SK-N-SH (cell line): Measurements from ENCODE around the gene LPCAT2. TPM values are rescaled to one million over a fixed set of nuclear protein-coding genes. Genes with fewer than 3 reads are reported as not detected.
A peak's percentile ranks its signal among the peaks of the same experiment; 100 is the strongest.

Experiments
- CTCF ChIA-PET: fragments of 300-600, 350-600 bp; formaldehyde crosslinking; extraction: SDS; loops from one replicate; lab custom pipeline; 2021; lab: Yijun Ruan, JAX
- POLR2A ChIA-PET: fragments of 350-600 bp; sonication (Branson Sonifier 250); formaldehyde crosslinking; extraction: SDS; loops from one replicate; lab custom pipeline; 2020; ENCODE audit warnings: antibody characterized with exemption, inconsistent platforms; lab: Yijun Ruan, JAX
- DNase-seq: peaks from one replicate; pipeline ENCODE4 v3.0.0; 2012
- H2AFZ ChIP-seq: fragments of 200-600 bp; sonication (generic); 2 replicates; pipeline ENCODE4 v1.8.1; 2016; ENCODE audit warnings: antibody characterized with exemption, mild to moderate bottlenecking, low read depth
- H3F3A ChIP-seq: fragments of 200-600 bp; sonication (generic); replicated peaks from 2 replicates; pipeline ENCODE3; 2016; ENCODE audit warnings: antibody characterized with exemption, mild to moderate bottlenecking; ENCODE audit not compliant: insufficient read depth
- H3K27ac ChIP-seq, 2 experiments: fragments of 200-500 bp in 1 of 2; fragments of 200-600 bp in 1 of 2; sonication (Bioruptor generic) in 1 of 2; sonication (generic), shearing (Covaris generic) in 1 of 2; 2 replicates each; pipeline versions ENCODE4 v1.5.1 to v1.6.1; 2014 to 2016; ENCODE audit warnings: low read depth in 2 of 2, inconsistent platforms in 1 of 2, low read length in 1 of 2, mild to moderate bottlenecking in 1 of 2, mixed read lengths in 1 of 2
- H3K27me3 ChIP-seq: fragments of 200-600 bp; sonication (generic), shearing (Covaris generic); 2 replicates; pipeline ENCODE4 v1.6.1; 2016; ENCODE audit warnings: mixed run types; ENCODE audit not compliant: insufficient read depth
- H3K36me3 ChIP-seq, 2 experiments: fragments of 200-500 bp in 1 of 2; fragments of 200-600 bp in 1 of 2; sonication (Bioruptor generic) in 1 of 2; sonication (generic) in 1 of 2; replicated peaks in 1 of 2; 2 replicates each; pipeline versions ENCODE3 to v1.5.1; 2014 to 2016; ENCODE audit warnings: low read length in 1 of 2, mild to moderate bottlenecking in 1 of 2; ENCODE audit not compliant: insufficient read depth in 2 of 2, control insufficient read depth in 1 of 2
- H3K4me1 ChIP-seq, 2 experiments: fragments of 200-500 bp in 1 of 2; fragments of 200-600 bp in 1 of 2; sonication (Bioruptor generic) in 1 of 2; sonication (generic), shearing (Covaris generic) in 1 of 2; 2 replicates each; pipeline versions ENCODE4 v1.5.1 to v1.6.1; 2014 to 2016; ENCODE audit warnings: low read depth in 1 of 2, low read length in 1 of 2, mixed run types in 1 of 2; ENCODE audit not compliant: insufficient read depth in 2 of 2, control insufficient read depth in 1 of 2
- H3K4me2 ChIP-seq: fragments of 200-600 bp; sonication (generic), shearing (Covaris generic); 2 replicates; pipeline ENCODE4 v1.6.1; 2017; ENCODE audit warnings: mixed run types
- H3K4me3 ChIP-seq, 2 experiments: fragments of 200-500 bp in 1 of 2; fragments of 200-600 bp in 1 of 2; sonication (Bioruptor generic) in 1 of 2; sonication (generic), shearing (Covaris generic) in 1 of 2; 2 replicates each; pipeline versions ENCODE4 v1.5.1 to v1.8.1; 2014 to 2016; ENCODE audit warnings: low read depth in 2 of 2, inconsistent platforms in 1 of 2, low read length in 1 of 2, mild to moderate bottlenecking in 1 of 2, mixed read lengths in 1 of 2, moderate library complexity in 1 of 2
- H3K79me2 ChIP-seq: fragments of 200-600 bp; sonication (generic); 2 replicates; pipeline ENCODE4 v1.8.1; 2017; ENCODE audit warnings: mild to moderate bottlenecking; ENCODE audit not compliant: insufficient read depth
- H3K9ac ChIP-seq: fragments of 200-600 bp; sonication (generic); 2 replicates; pipeline ENCODE4 v1.6.1; 2017; ENCODE audit warnings: mixed run types
- H3K9me2 ChIP-seq: fragments of 200-600 bp; sonication (generic); 2 replicates; pipeline ENCODE4 v1.6.1; 2017; ENCODE audit warnings: mixed run types
- H3K9me3 ChIP-seq: fragments of 200-600 bp; sonication (generic); 2 replicates; pipeline ENCODE4 v1.6.1; 2017; ENCODE audit warnings: mixed run types, mild to moderate bottlenecking, moderate library complexity
- H4K20me1 ChIP-seq: fragments of 200-600 bp; sonication (generic); 2 replicates; pipeline ENCODE4 v1.6.1; 2017; ENCODE audit warnings: mild to moderate bottlenecking, mixed run types; ENCODE audit not compliant: insufficient read depth
- EZH2phosphoT487 ChIP-seq: fragments of 200-600 bp; sonication (generic); IDR thresholded peaks from 2 replicates; pipeline ENCODE4 v1.6.1; 2017; ENCODE audit warnings: low read depth, mixed run types, mild to moderate bottlenecking, antibody characterized with exemption, moderate library complexity, borderline replicate concordance
- FOSL2 ChIP-seq: IDR thresholded peaks from 2 replicates; pipeline ENCODE4 v1.4.0; 2012; ENCODE audit warnings: low read depth, mild to moderate bottlenecking, moderate library complexity, borderline replicate concordance
- FOXJ3 ChIP-seq: sonication (generic); formaldehyde crosslinking; IDR thresholded peaks from 2 replicates; pipeline ENCODE4 v1.5.1; 2020; ENCODE audit warnings: mild to moderate bottlenecking, missing genetic modification reagents
- GABPA ChIP-seq: IDR thresholded peaks from 2 replicates; pipeline ENCODE4 v1.4.0; 2012; ENCODE audit warnings: low read depth, mild to moderate bottlenecking
- JUND ChIP-seq: IDR thresholded peaks from 2 replicates; pipeline ENCODE4 v1.4.0; 2012
- MEF2A ChIP-seq: IDR thresholded peaks from 2 replicates; pipeline ENCODE4 v1.4.0; 2012; ENCODE audit warnings: low read depth, borderline replicate concordance
- REST ChIP-seq: IDR thresholded peaks from 2 replicates; pipeline ENCODE4 v1.6.1; 2012; ENCODE audit warnings: mild to moderate bottlenecking, low read depth, low read length, moderate library complexity
- SIN3A ChIP-seq: IDR thresholded peaks from 2 replicates; pipeline ENCODE4 v1.6.1; 2012; ENCODE audit warnings: low read depth, mild to moderate bottlenecking, low read length, moderate library complexity, borderline replicate concordance
- SMC3 ChIP-seq: IDR thresholded peaks from 2 replicates; pipeline ENCODE4 v1.6.1; 2012; ENCODE audit warnings: low read depth, low read length, improper control_type of control experiment
- TAF1 ChIP-seq: IDR thresholded peaks from 2 replicates; pipeline ENCODE4 v1.6.1; 2012; ENCODE audit warnings: low read depth, mild to moderate bottlenecking, low read length, moderate library complexity, borderline replicate concordance
- TCF12 ChIP-seq: IDR thresholded peaks from 2 replicates; pipeline ENCODE4 v1.4.0; 2012
- YY1 ChIP-seq: IDR thresholded peaks from 2 replicates; pipeline ENCODE4 v1.4.0; 2012; ENCODE audit warnings: low read depth, mild to moderate bottlenecking
- ZBTB33 ChIP-seq: IDR thresholded peaks from 2 replicates; pipeline ENCODE4 v1.4.0; 2012; ENCODE audit warnings: low read depth, borderline replicate concordance
- WGBS: methylation state at CpG from one replicate; pipeline ENCODE4 v1.1.6; 2017; ENCODE audit warnings: low lambda C conversion rate; 5-methylcytosine and 5-hydroxymethylcytosine counted together
- polyA plus RNA-seq, 3 experiments: library from polyadenylated mRNA; depleted of rRNA; stranded (reverse); fragments of >200 nt; gene quantifications; 2 replicates each; pipeline ENCODE4 v1.2.3, GENCODE V29; 2012

The LPCAT2 gene
- polyA plus RNA-seq, 1 of the 3 experiments (the other 2 are of a cell fraction): 9.1 TPM

- H3K9ac ChIP-seq: peak overlapping the region; percentile 94; the same call in 1 of the 2 replicates
- H3K79me2 ChIP-seq: peaks cover 61% of the 10 kb centered on the region
- H2AFZ ChIP-seq: no peak overlapping the region
- H3F3A ChIP-seq: peaks cover 24% of the 10 kb centered on the region
- H3K4me3 ChIP-seq: peak overlapping the region; percentile 88 to 96
- H3K9me2 ChIP-seq: no peaks in the 10 kb centered on the region
- peak overlapping the region; percentile 74 to 98 for H3K27ac ChIP-seq
- H3K36me3 ChIP-seq: peaks cover 46 to 47% of the 10 kb centered on the region in 2 experiments
- TF ChIP-seq EZH2phosphoT487 (no peak), SMC3 (no peak), TCF12 (no peak), FOXJ3 (CRISPR knock-in tag) (no peak), GABPA (no peak), ZBTB33 (no peak), MEF2A (no peak), FOSL2 (no peak), YY1 (no peak), REST (no peak)
- peak overlapping the region; percentile 90 for H3K4me2 ChIP-seq
- peaks cover 10 to 33% of the 10 kb centered on the region in 2 experiments for H3K4me1 ChIP-seq
- no peaks in the 10 kb centered on the region for H3K9me3 ChIP-seq
- peaks cover 26% of the 10 kb centered on the region for H4K20me1 ChIP-seq
- H3K27me3 ChIP-seq: no peaks in the 10 kb centered on the region
- no peak for DNase-seq
- WGBS: 58% methylated on average over 4 of the region's 4 CpGs
- ChIA-PET POLR2A (interaction anchor here (1.8 kb wide), 2 partner anchors 14 to 20 kb away, joined by 6 to 8 read pairs; no protein-coding TSS in a partner anchor), CTCF (interaction anchor here (1.7 to 3.5 kb wide), 5 partner anchors 13 to 22 kb away, joined by 6 to 22 read pairs (median 10); no protein-coding TSS in a partner anchor)
Observed at GRCh38 chr16:55481023-55481422, 27.8 kb upstream of the LPCAT2 start.

GRCh38 chr16:55482056-55482455, 26.8 kb upstream of the LPCAT2 start:
- peaks cover 61% of the 10 kb centered on the region for H3K79me2 ChIP-seq
- ChIA-PET POLR2A (interaction anchor here (0.6 kb wide), 1 partner anchor 65 kb away, joined by 4 read pairs; no protein-coding TSS in a partner anchor), CTCF (interaction anchor here (3.2 to 3.5 kb wide), 2 partner anchors 12 to 18 kb away, joined by 10 to 11 read pairs; no protein-coding TSS in a partner anchor)
- peaks cover 26% of the 10 kb centered on the region for H3F3A ChIP-seq
- no peak overlapping the region; a peak in 1 of 4 replicates for H3K4me3 ChIP-seq
- peaks cover 13 to 37% of the 10 kb centered on the region in 2 experiments for H3K4me1 ChIP-seq
- 78% methylated on average over 2 of the region's 2 CpGs for WGBS
- no peaks in the 10 kb centered on the region for H3K27me3 ChIP-seq
- peaks cover 26% of the 10 kb centered on the region for H4K20me1 ChIP-seq
- no peak overlapping the region for H2AFZ ChIP-seq
- no peak for TF ChIP-seq TAF1
- TF ChIP-seq JUND: 0 out of 2 replicates have a peak, but pooled peaks have one; percentile 11
- TF ChIP-seq FOSL2: peak; percentile 24; the same call in 1 of the 2 replicates
- TF ChIP-seq SIN3A: no peak
- DNase-seq: no peak
- H3K9me3 ChIP-seq: no peaks in the 10 kb centered on the region
- H3K9me2 ChIP-seq: no peaks in the 10 kb centered on the region
- H3K36me3 ChIP-seq: peaks cover 55% of the 10 kb centered on the region in 2 experiments
- H3K27ac ChIP-seq: peak overlapping the region in 1 of 2 experiments; percentile 74; a peak in 2 of 4 replicates
- peak overlapping the region; percentile 90 for H3K4me2 ChIP-seq
- H3K9ac ChIP-seq: no peak overlapping the region
